Measurements from ENCODE around the gene GCK.

GCK gene

GRCh38 chr7:44114586-44115310 lies 74.5 kb downstream of the GCK start:
- DNase-seq, result no peak

- DNase-seq, result no peak
Measured at GRCh38 chr7:44113764-44114354, 75.4 kb downstream of the GCK start.

GRCh38 chr7:44112997-44113763 lies 76.1 kb downstream of the GCK start:
- peak; percentile 92 for DNase-seq

- DNase-seq, result peak; percentile 92
Measured at GRCh38 chr7:44112231-44112996, 76.8 kb downstream of the GCK start.

GRCh38 chr7:44111761-44112160 lies 77.5 kb downstream of the GCK start:
- DNase-seq, result peak; percentile 87

- no peak for DNase-seq
Measured at GRCh38 chr7:44110719-44111635, 78.3 kb downstream of the GCK start.

GRCh38 chr7:44109991-44110390 lies 79.2 kb downstream of the GCK start:
- DNase-seq, result no peak

- peak; percentile 27 for DNase-seq
Measured at GRCh38 chr7:44108768-44109750, 80.2 kb downstream of the GCK start.

GRCh38 chr7:44107961-44108767 lies 81.1 kb downstream of the GCK start:
- DNase-seq, result no peak

GRCh38 chr7:44107116-44107960 lies 81.9 kb downstream of the GCK start:
- DNase-seq, result no peak

GRCh38 chr7:44106311-44107065 lies 82.8 kb downstream of the GCK start:
- no peak for DNase-seq

- no peak for DNase-seq
Measured at GRCh38 chr7:44105832-44106231, 83.4 kb downstream of the GCK start.

- no peak for DNase-seq
Measured at GRCh38 chr7:44104860-44105771, 84.1 kb downstream of the GCK start.

- DNase-seq, result peak; percentile 49
Measured at GRCh38 chr7:44103923-44104859, 85.0 kb downstream of the GCK start, which contains the start of gene AEBP1. Gene AEBP1 (plus strand): TSS chr7:44104345. CDS start chr7:44104666, 321 bp downstream.

- DNase-seq, result no peak
Measured at GRCh38 chr7:44103566-44103922, 85.7 kb downstream of the GCK start.

Measured in DMS53 (cell line).